ENCODE data around the gene KIF18A.

GRCh38 chr11:28117712-28118111, 9.8 kb upstream of the KIF18A start:
- TF ChIP-seq CTCF (IDR thresholded peaks at IDR 0.05; ENCODE audit: poor library complexity): no peak
- TF ChIP-seq EZH2phosphoT487 (IDR thresholded peaks at IDR 0.05; ENCODE audit: low read depth, severe bottlenecking, unreplicated experiment): no peak
- no peak for TF ChIP-seq EZH2 (IDR thresholded peaks at IDR 0.05; ENCODE audit: borderline replicate concordance)
